GM12873 (cell line): ENCODE results near the gene UBE3B.

Experiments used
- TF ChIP-seq, protein P1 (sequence below): IDR thresholded peaks from 2 replicates; pipeline ENCODE4 v1.5.1; 2012; ENCODE audit warnings: low read depth, mild to moderate bottlenecking, moderate library complexity, low read length, control low read depth; ENCODE audit not compliant: insufficient read depth; ENCODE audit errors: missing control alignments

Gene UBE3B

GRCh38 chr12:109549613-109550270 is 72.3 kb downstream of the UBE3B start:
- TF ChIP-seq, protein P1, sequence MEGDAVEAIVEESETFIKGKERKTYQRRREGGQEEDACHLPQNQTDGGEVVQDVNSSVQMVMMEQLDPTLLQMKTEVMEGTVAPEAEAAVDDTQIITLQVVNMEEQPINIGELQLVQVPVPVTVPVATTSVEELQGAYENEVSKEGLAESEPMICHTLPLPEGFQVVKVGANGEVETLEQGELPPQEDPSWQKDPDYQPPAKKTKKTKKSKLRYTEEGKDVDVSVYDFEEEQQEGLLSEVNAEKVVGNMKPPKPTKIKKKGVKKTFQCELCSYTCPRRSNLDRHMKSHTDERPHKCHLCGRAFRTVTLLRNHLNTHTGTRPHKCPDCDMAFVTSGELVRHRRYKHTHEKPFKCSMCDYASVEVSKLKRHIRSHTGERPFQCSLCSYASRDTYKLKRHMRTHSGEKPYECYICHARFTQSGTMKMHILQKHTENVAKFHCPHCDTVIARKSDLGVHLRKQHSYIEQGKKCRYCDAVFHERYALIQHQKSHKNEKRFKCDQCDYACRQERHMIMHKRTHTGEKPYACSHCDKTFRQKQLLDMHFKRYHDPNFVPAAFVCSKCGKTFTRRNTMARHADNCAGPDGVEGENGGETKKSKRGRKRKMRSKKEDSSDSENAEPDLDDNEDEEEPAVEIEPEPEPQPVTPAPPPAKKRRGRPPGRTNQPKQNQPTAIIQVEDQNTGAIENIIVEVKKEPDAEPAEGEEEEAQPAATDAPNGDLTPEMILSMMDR = no peak

- TF ChIP-seq, protein P1 = no peak
Observed at GRCh38 chr12:109550281-109550680, 72.8 kb downstream of the UBE3B start.

GRCh38 chr12:109551108-109551507 is 73.7 kb downstream of the UBE3B start:
- TF ChIP-seq, protein P1 = no peak

- TF ChIP-seq, protein P1 = no peak
Observed at GRCh38 chr12:109552971-109553370, 75.5 kb downstream of the UBE3B start.

- TF ChIP-seq, protein P1 = no peak
Observed at GRCh38 chr12:109553483-109553882, 76.0 kb downstream of the UBE3B start.

GRCh38 chr12:109553906-109554500 is 76.6 kb downstream of the UBE3B start:
- TF ChIP-seq, protein P1 = no peak

DNA sequence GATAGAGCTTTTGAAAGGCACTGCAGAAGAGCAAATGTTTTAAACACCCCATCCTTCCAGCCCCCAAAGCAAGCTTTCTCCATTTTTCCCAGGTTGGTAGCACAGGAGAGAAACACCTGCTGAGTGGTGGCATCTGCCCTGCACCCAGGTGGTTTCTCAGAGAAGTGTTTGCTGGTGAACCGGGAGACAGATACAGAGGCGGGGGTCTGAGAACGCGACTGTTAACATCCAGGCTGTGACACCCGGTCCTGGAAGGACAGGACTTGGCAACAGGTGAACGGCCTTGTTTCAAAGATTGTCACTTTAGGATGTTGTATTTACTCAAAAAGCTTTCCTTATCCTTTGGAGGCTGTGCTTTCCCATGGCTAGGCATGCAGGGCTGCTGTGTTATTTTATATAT is 77.3 kb downstream of the UBE3B start:
- TF ChIP-seq, protein P1 = no peak
